Fibroblast of lung (primary cell): ENCODE measurements around the gene SSTR5.

ENCODE experiments used
- CTCF ChIP-seq, 2 donors: IDR thresholded peaks in 1 of 2; conservative IDR thresholded peaks in 1 of 2; 1 replicate in 1 of 2; 2 replicates in 1 of 2; pipeline ENCODE4 v1.5.1; 2011 to 2012; ENCODE audit warnings: low read length in 2 of 2, control low read depth in 1 of 2, inconsistent platforms in 1 of 2, low read depth in 1 of 2, mild to moderate bottlenecking in 1 of 2
- EZH2 ChIP-seq: IDR thresholded peaks from 2 replicates; pipeline ENCODE4 v1.5.1; 2012; ENCODE audit warnings: low read length, control low read depth, mild to moderate bottlenecking; ENCODE audit errors: missing control alignments

- TF ChIP-seq CTCF (conservative IDR thresholded peaks at IDR 0.05 in 1 of 2, IDR thresholded peaks at IDR 0.05 in 1 of 2; ENCODE audit: low read depth in 1 of 2, low read length in 2 of 2) (no peak), EZH2 (no peak)
Observed at GRCh38 chr16:1047801-1048200, 24.7 kb upstream of the SSTR5 start.
